Measurements from ENCODE around the gene ADAMTSL2.

- TF ChIP-seq CREB3 (CRISPR knock-in tag; IDR thresholded peaks at IDR 0.05) (no peak), ZNF639 (CRISPR knock-in tag; conservative IDR thresholded peaks at IDR 0.05) (no peak), ZNF343 (CRISPR knock-in tag; IDR thresholded peaks at IDR 0.05) (no peak), PHF5A (CRISPR knock-in tag; IDR thresholded peaks at IDR 0.05; ENCODE audit: low read depth, unreplicated experiment) (no peak), ZSCAN29 (CRISPR knock-in tag; conservative IDR thresholded peaks at IDR 0.05) (no peak), ZNF558 (CRISPR knock-in tag; IDR thresholded peaks at IDR 0.05; ENCODE audit: borderline replicate concordance) (no peak), EZH2 (conservative IDR thresholded peaks at IDR 0.05; ENCODE audit: low read depth, low read length) (no peak), JUN (CRISPR knock-in tag; IDR thresholded peaks at IDR 0.05) (no peak), CTCF (CRISPR knock-in tag; IDR thresholded peaks at IDR 0.05) (no peak), HOXA7 (CRISPR knock-in tag; IDR thresholded peaks at IDR 0.05) (no peak), HDAC6 (IDR thresholded peaks at IDR 0.05; ENCODE audit: low read depth, low read length) (no peak), NR2F6 (IDR thresholded peaks at IDR 0.05) (no peak), NR2F6 (CRISPR knock-in tag; IDR thresholded peaks at IDR 0.05) (no peak), MYC (CRISPR knock-in tag; IDR thresholded peaks at IDR 0.05; ENCODE audit: borderline replicate concordance) (no peak)
These were observed 37.5 kb downstream of the ADAMTSL2 start for GRCh38 chr9:133571896-133572595.
